IMR-90 (cell line): Measurements from ENCODE around the gene KRT37. TPM values are rescaled to one million over a fixed set of nuclear protein-coding genes. Genes with fewer than 3 reads are reported as not detected.
A peak's percentile ranks its signal among the peaks of the same experiment; 100 is the strongest.

Experiments used
- ATAC-seq: fragments of 200-7000 bp; cut with Tn5 transposase; 2 replicates; pipeline ENCODE4 v1.9.1; 2020; ENCODE audit warnings: low read depth, mild to moderate bottlenecking, moderate library complexity
- BruUV-seq: library from RNA; stranded (reverse); fragments of 400-500 nt; replicated peaks from 2 replicates; lab custom pipeline; 2021; lab: Mats Ljungman, UMichigan
- CTCF ChIA-PET: fragments of 300-600 bp; formaldehyde crosslinking; extraction: SDS; loops from one replicate; lab custom pipeline; 2021; ENCODE audit warnings: antibody characterized with exemption; lab: Yijun Ruan, JAX
- POLR2A ChIA-PET: fragments of 300-600 bp; sonication (Branson Sonifier 250); formaldehyde crosslinking; loops from one replicate; lab custom pipeline; 2022; ENCODE audit warnings: antibody characterized with exemption; ENCODE audit not compliant: unreplicated experiment; lab: Charles Lee
- DNase-seq: peaks from one replicate; pipeline ENCODE4 v3.0.0; 2013
- H2AFZ ChIP-seq: replicated peaks from 2 replicates; pipeline ENCODE3; 2013; ENCODE audit warnings: low read length, mild to moderate bottlenecking; ENCODE audit not compliant: poor library complexity
- H2AK5ac ChIP-seq: 2 replicates; pipeline ENCODE4 v1.6.1; 2013; ENCODE audit warnings: low read depth, low read length, inconsistent platforms
- H2AK9ac ChIP-seq: replicated peaks from 2 replicates; pipeline ENCODE3; 2013; ENCODE audit warnings: mild to moderate bottlenecking, low read depth, low read length, moderate library complexity; ENCODE audit not compliant: poor library complexity
- H2BK120ac ChIP-seq: 2 replicates; pipeline ENCODE4 v1.6.1; 2013; ENCODE audit warnings: low read depth, low read length, inconsistent platforms
- H2BK15ac ChIP-seq: 3 replicates; pipeline ENCODE4 v1.6.1; 2013; ENCODE audit warnings: low read depth, low read length, inconsistent platforms
- H2BK20ac ChIP-seq: 2 replicates; pipeline ENCODE4 v1.6.1; 2013; ENCODE audit warnings: low read depth, mild to moderate bottlenecking, inconsistent platforms, low read length, moderate library complexity
- H2BK5ac ChIP-seq: 2 replicates; pipeline ENCODE4 v1.6.1; 2013; ENCODE audit warnings: mild to moderate bottlenecking, low read depth, low read length, inconsistent platforms; ENCODE audit not compliant: poor library complexity, severe bottlenecking
- H3K14ac ChIP-seq: replicated peaks from 2 replicates; pipeline ENCODE4 v1.6.1; 2013; ENCODE audit warnings: low read depth, low read length, inconsistent platforms
- H3K18ac ChIP-seq: 2 replicates; pipeline ENCODE4 v1.6.1; 2013; ENCODE audit warnings: low read depth, low read length, control low read depth
- H3K23ac ChIP-seq: 2 replicates; pipeline ENCODE4 v1.6.1; 2013; ENCODE audit warnings: low read depth, low read length, inconsistent platforms
- H3K27ac ChIP-seq: 2 replicates; pipeline ENCODE4 v1.5.1; 2013; ENCODE audit warnings: mild to moderate bottlenecking, control low read depth, low read length; ENCODE audit not compliant: insufficient read depth
- H3K27me3 ChIP-seq: 2 replicates; pipeline ENCODE4 v1.6.1; 2013; ENCODE audit warnings: low read length; ENCODE audit not compliant: control insufficient read depth, insufficient read depth
- H3K36me3 ChIP-seq: 2 replicates; pipeline ENCODE4 v1.6.1; 2013; ENCODE audit warnings: low read length, mixed read lengths; ENCODE audit not compliant: control insufficient read depth, insufficient read depth
- H3K4ac ChIP-seq: 2 replicates; pipeline ENCODE4 v1.6.1; 2013; ENCODE audit warnings: low read depth, low read length, inconsistent platforms
- H3K4me1 ChIP-seq: 2 replicates; pipeline ENCODE4 v1.6.1; 2013; ENCODE audit warnings: low read length, mixed read lengths; ENCODE audit not compliant: control insufficient read depth, insufficient read depth
- H3K4me2 ChIP-seq: 2 replicates; pipeline ENCODE4 v1.6.1; 2013; ENCODE audit warnings: low read depth, mild to moderate bottlenecking, control low read depth, low read length, moderate library complexity
- H3K4me3 ChIP-seq: 2 replicates; pipeline ENCODE4 v1.5.1; 2013; ENCODE audit warnings: low read depth, mild to moderate bottlenecking, control low read depth, low read length, moderate library complexity; ENCODE audit not compliant: insufficient read depth
- H3K56ac ChIP-seq: 2 replicates; pipeline ENCODE4 v1.6.1; 2013; ENCODE audit warnings: low read length, inconsistent platforms; ENCODE audit not compliant: insufficient read depth; ENCODE audit errors: extremely low read depth
- H3K79me1 ChIP-seq, 2 experiments: 2 replicates each; pipeline ENCODE4 v1.6.1; 2013; ENCODE audit warnings: low read length in 2 of 2, inconsistent platforms in 1 of 2, low read depth in 1 of 2
- H3K9ac ChIP-seq: 2 replicates; pipeline ENCODE4 v1.6.1; 2013; ENCODE audit warnings: low read depth, low read length, control low read depth
- H3K9me1 ChIP-seq: 2 replicates; pipeline ENCODE4 v1.6.1; 2013; ENCODE audit warnings: low read length, inconsistent platforms; ENCODE audit not compliant: insufficient read depth
- H3K9me3 ChIP-seq: 2 replicates; pipeline ENCODE4 v1.6.1; 2013; ENCODE audit warnings: low read length; ENCODE audit not compliant: control insufficient read depth, insufficient read depth
- H4K20me1 ChIP-seq: 2 replicates; pipeline ENCODE4 v1.6.1; 2013; ENCODE audit warnings: low read length, inconsistent platforms; ENCODE audit not compliant: insufficient read depth
- H4K5ac ChIP-seq: 2 replicates; pipeline ENCODE4 v1.6.1; 2013; ENCODE audit warnings: mild to moderate bottlenecking, low read depth, low read length, control low read depth
- H4K8ac ChIP-seq, 2 experiments: 2 replicates each; pipeline ENCODE4 v1.6.1; 2013; ENCODE audit warnings: low read depth in 2 of 2, low read length in 2 of 2, control low read depth in 1 of 2, inconsistent platforms in 1 of 2
- H4K91ac ChIP-seq: 2 replicates; pipeline ENCODE4 v1.6.1; 2013; ENCODE audit warnings: low read depth, low read length, inconsistent platforms; ENCODE audit not compliant: insufficient read depth
- CHD1 ChIP-seq: IDR thresholded peaks from 2 replicates; pipeline ENCODE4 v1.6.1; 2012; ENCODE audit warnings: low read depth, low read length, improper control_type of control experiment
- RCOR1 ChIP-seq: IDR thresholded peaks from 2 replicates; pipeline ENCODE4 v1.6.1; 2012; ENCODE audit warnings: mild to moderate bottlenecking, low read length, improper control_type of control experiment; ENCODE audit not compliant: insufficient replicate concordance
- WGBS, 2 experiments: methylation state at CpG; one replicate each; pipeline versions ENCODE4 v1.1.5 to v1.1.7; 2013; ENCODE audit warnings: missing lambda C conversion rate in 2 of 2; ENCODE audit not compliant: insufficient read length in 1 of 2; ENCODE audit errors: extremely low coverage in 2 of 2; 5-methylcytosine and 5-hydroxymethylcytosine counted together
- dilution Hi-C: fragments of 300-500 bp; cut with HindIII; formaldehyde crosslinking; loops from one replicate; pipeline ENCODE4 v1.14.3; 2018; ENCODE audit warnings: low sequenced_read_pairs; ENCODE audit not compliant: unreplicated experiment
- in situ Hi-C: fragments of 300-500 bp; cut with MboI; formaldehyde crosslinking; loops from 3 replicates; pipeline ENCODE4 v1.14.3; 2019; ENCODE audit warnings: low sequenced_read_pairs, inconsistent platforms, mixed read lengths
- intact Hi-C: fragments of 100-400 bp; cut with micrococcal nuclease; formaldehyde crosslinking; loops from 2 replicates; pipeline ENCODE4 v1.10.0; 2022
- polyA plus RNA-seq, 3 experiments: library from polyadenylated mRNA; depleted of rRNA; stranded (reverse); fragments of >200 nt; gene quantifications; 2 replicates each; pipeline ENCODE4 v1.2.3, GENCODE V29; 2012; ENCODE audit warnings: low replicate concordance in 1 of 3
- total RNA-seq: library from RNA; depleted of rRNA; stranded (reverse); fragments of >200 nt; gene quantifications from 2 replicates; pipeline ENCODE4 v1.2.3, GENCODE V29; 2012

The KRT37 gene
- total and polyA plus RNA-seq, 2 of the 4 experiments (the other 2 are of a cell fraction): not detected

- no peak within 1 kb of the TSS for H3K4me2 ChIP-seq
- H2BK5ac ChIP-seq: no peak within 1 kb of the TSS
- H4K5ac ChIP-seq: no peak within 1 kb of the TSS
- ChIA-PET CTCF (no interaction called here), POLR2A (no interaction called here)
- H2BK120ac ChIP-seq: no peak within 1 kb of the TSS
- H2BK20ac ChIP-seq: no peak within 1 kb of the TSS
- in situ Hi-C loops (no loop called here), dilution Hi-C loops (no loop called here), intact Hi-C loops (no loop called here)
- no peak within 1 kb of the TSS for H3K18ac ChIP-seq
- H3K4ac ChIP-seq: no peak within 1 kb of the TSS
- no peak within 1 kb of the TSS for H2AK9ac ChIP-seq
- H3K23ac ChIP-seq: no peak within 1 kb of the TSS
- no peak within 1 kb of the TSS for H2AFZ ChIP-seq
- no peak for TF ChIP-seq RCOR1
- TF ChIP-seq CHD1: no peak
- BruUV-seq: no TSS peak
- no peaks in the 10 kb centered on the region for H3K36me3 ChIP-seq
- no peak for DNase-seq
- H3K14ac ChIP-seq: no peak within 1 kb of the TSS
- no peak within 1 kb of the TSS for H3K27ac ChIP-seq
- whole genome bisulfite sequencing, 2 experiments: no CpG with 5 or more reads among the region's 16 CpGs
- no peaks in the 10 kb centered on the region for H4K20me1 ChIP-seq
- no peak within 1 kb of the TSS for H3K56ac ChIP-seq
- 0 out of 4 replicates have a peak within 1 kb of the TSS, but pooled peaks of 1 of the 2 experiments have one; percentile 19 for H4K8ac ChIP-seq
- H4K91ac ChIP-seq: no peak within 1 kb of the TSS
- H3K9ac ChIP-seq: no peak within 1 kb of the TSS
- H2AK5ac ChIP-seq: no peak within 1 kb of the TSS; the same call in 1 of the 2 replicates
- H3K79me1 ChIP-seq: no peaks in the 10 kb centered on the region
- peaks cover 7% of the 10 kb centered on the region; the same call in 1 of the 2 replicates for H3K4me1 ChIP-seq
- H3K4me3 ChIP-seq: no peak within 1 kb of the TSS
- ATAC-seq: no peak
- peak within 1 kb of the TSS; percentile 16; the same call in 1 of the 3 replicates for H2BK15ac ChIP-seq
- no peaks in the 10 kb centered on the region for H3K27me3 ChIP-seq
- H3K9me1 ChIP-seq: no peaks in the 10 kb centered on the region; the same call in none of the 2 replicates
- H3K9me3 ChIP-seq: no peaks in the 10 kb centered on the region
These were observed 27.3 kb downstream of the KRT37 start, which contains the start of gene KRT31 for GRCh38 chr17:41396996-41397660. Gene KRT31, minus strand, starts transcription at chr17:41397608. Its CDS starts 69 bp downstream, at chr17:41397539.
